K562 (cell line): ENCODE measurements around the gene CHCT1. TPM values are rescaled to one million over a fixed set of nuclear protein-coding genes. Genes with fewer than 3 reads are reported as not detected.
"Not testable (repeated sequence)": the region's sequence is repeated elsewhere in the genome, so short reads cannot be mapped to it uniquely, and the experiment has no call there.

Experiments
- ATAC-seq: fragments of 200-7000 bp; cut with Tn5 transposase; 3 replicates; pipeline ENCODE4 v1.9.1; 2020; ENCODE audit warnings: moderate library complexity
- BruUV-seq: library from RNA; stranded (reverse); fragments of 400-500 nt; replicated peaks from 2 replicates; lab custom pipeline; 2021; lab: Mats Ljungman, UMichigan
- CTCF ChIA-PET: fragments of 300-600 bp; formaldehyde crosslinking; extraction: SDS; loops from one replicate; lab custom pipeline; 2021; ENCODE audit warnings: low intra/inter-chr PET ratio; lab: Yijun Ruan, JAX
- POLR2A ChIA-PET: fragments of 300-600, 350-650 bp; sonication (Branson Sonifier 250); formaldehyde crosslinking; extraction: SDS; loops from one replicate; lab custom pipeline; 2021; ENCODE audit warnings: antibody characterized with exemption, inconsistent platforms; lab: Yijun Ruan, JAX
- DNase-seq, 4 experiments: peaks; one replicate each; pipeline versions ENCODE4 v3.0.0 to v3.0.0-alpha.2; 2011 to 2018; ENCODE audit warnings: low spot score in 3 of 4, mixed read lengths in 3 of 4; ENCODE audit errors: extremely low read depth in 1 of 4
- FAIRE-seq: peaks from 2 replicates; lab custom pipeline; 2011; peaks lifted over from hg19 to GRCh38; lab: Jason Lieb, UNC
- H2AFZ ChIP-seq: 2 replicates; pipeline ENCODE4 v1.6.0; 2011; ENCODE audit warnings: low read depth, low read length, control low read depth, inconsistent platforms
- H3K27ac ChIP-seq: fragments of 200-600 bp; 3 replicates; pipeline ENCODE4 v1.8.0; 2011; ENCODE audit warnings: low read depth, mild to moderate bottlenecking, control low read depth, inconsistent platforms, low read length, moderate library complexity, mixed read lengths; ENCODE audit errors: extremely low read depth
- H3K27me3 ChIP-seq, 2 experiments: fragments of 300-600 bp in 1 of 2; 2 replicates in 1 of 2; 3 replicates in 1 of 2; pipeline versions ENCODE4 v1.6.0 to v1.8.0; 2011; ENCODE audit warnings: inconsistent platforms in 2 of 2, low read length in 2 of 2, mild to moderate bottlenecking in 1 of 2, mixed read lengths in 1 of 2, moderate library complexity in 1 of 2; ENCODE audit not compliant: control insufficient read depth in 2 of 2, insufficient read depth in 2 of 2
- H3K36me3 ChIP-seq: fragments of 300-600 bp; 3 replicates; pipeline ENCODE4 v1.8.0; 2011; ENCODE audit warnings: mild to moderate bottlenecking, low read length, inconsistent platforms; ENCODE audit not compliant: control insufficient read depth, insufficient read depth
- H3K4me1 ChIP-seq, 2 experiments: fragments of 200-600 bp in 1 of 2; replicated peaks in 1 of 2; 2 replicates in 1 of 2; 3 replicates in 1 of 2; pipeline versions ENCODE4 v1.5.1 to v1.8.0; 2011; ENCODE audit warnings: inconsistent platforms in 2 of 2, low read length in 2 of 2, mild to moderate bottlenecking in 1 of 2, mixed read lengths in 1 of 2, moderate library complexity in 1 of 2; ENCODE audit not compliant: control insufficient read depth in 2 of 2, insufficient read depth in 2 of 2
- H3K4me2 ChIP-seq: 2 replicates; pipeline ENCODE4 v1.6.1; 2011; ENCODE audit warnings: low read length, control low read depth, inconsistent platforms, mixed read lengths; ENCODE audit not compliant: insufficient read depth
- H3K4me3 ChIP-seq: fragments of 200-600 bp; sonication (generic), shearing (Covaris generic); 2 replicates; pipeline ENCODE4 v1.5.1; 2016; ENCODE audit warnings: control low read depth, inconsistent platforms
- H3K79me2 ChIP-seq: fragments of 200-600 bp; 3 replicates; pipeline ENCODE4 v1.8.0; 2011; ENCODE audit warnings: low read length, inconsistent platforms; ENCODE audit not compliant: control insufficient read depth, insufficient read depth
- H3K9ac ChIP-seq, 2 experiments: 2 replicates each; pipeline versions ENCODE4 v1.6.0 to v1.6.1; 2011; ENCODE audit warnings: low read depth in 2 of 2, low read length in 2 of 2, control low read depth in 1 of 2, inconsistent platforms in 1 of 2, mild to moderate bottlenecking in 1 of 2, mixed read lengths in 1 of 2; ENCODE audit not compliant: insufficient read depth in 1 of 2
- H3K9me1 ChIP-seq: one replicate; pipeline ENCODE4 v1.6.0; 2011; ENCODE audit warnings: inconsistent platforms, mild to moderate bottlenecking, low read length, moderate library complexity; ENCODE audit not compliant: control insufficient read depth, insufficient read depth
- H3K9me3 ChIP-seq: replicated peaks from 2 replicates; pipeline ENCODE4 v1.5.1; 2011; ENCODE audit warnings: low read depth, low read length, inconsistent platforms; ENCODE audit not compliant: control insufficient read depth, insufficient read depth
- H4K20me1 ChIP-seq: replicated peaks from 2 replicates; pipeline ENCODE4 v1.6.1; 2011; ENCODE audit warnings: low read length, inconsistent platforms, mixed read lengths; ENCODE audit not compliant: control insufficient read depth, insufficient read depth
- ARID1B ChIP-seq: fragments of 450-650 bp; IDR thresholded peaks from 2 replicates; pipeline ENCODE4 v1.6.1; 2016; ENCODE audit warnings: antibody characterized with exemption, mild to moderate bottlenecking, inconsistent platforms
- BHLHE40 ChIP-seq: IDR thresholded peaks from 2 replicates; pipeline ENCODE4 v1.6.1; 2011; ENCODE audit warnings: low read length, improper control_type of control experiment
- CBFA2T2 ChIP-seq: fragments of 450-650 bp; conservative IDR thresholded peaks from 2 replicates; pipeline ENCODE4 v1.6.1; 2017; ENCODE audit warnings: mild to moderate bottlenecking
- CBFA2T3 ChIP-seq: fragments of 450-650 bp; IDR thresholded peaks from 2 replicates; pipeline ENCODE4 v1.6.1; 2017
- CHCHD3 ChIP-seq: fragments of 250-450 bp; sonication (Bioruptor Pico); IDR thresholded peaks from 2 replicates; pipeline ENCODE4 v2.1.2; 2022; ENCODE audit warnings: mild to moderate bottlenecking
- EP300 ChIP-seq: IDR thresholded peaks from 2 replicates; pipeline ENCODE4 v1.6.1; 2012; ENCODE audit warnings: low read length, improper control_type of control experiment
- HOXB6 ChIP-seq: fragments of 250-450 bp; sonication (Bioruptor Pico); IDR thresholded peaks from 2 replicates; pipeline ENCODE4 v1.5.1; 2022; ENCODE audit warnings: mild to moderate bottlenecking, borderline replicate concordance
- MCM3 ChIP-seq: fragments of 450-650 bp; IDR thresholded peaks from 2 replicates; pipeline ENCODE4 v1.6.1; 2016
- MED1 ChIP-seq: sonication (generic); formaldehyde crosslinking; IDR thresholded peaks from 2 replicates; pipeline ENCODE4 v1.8.1; 2023; ENCODE audit warnings: missing genetic modification reagents, borderline replicate concordance
- MEIS2 ChIP-seq: fragments of 450-650 bp; IDR thresholded peaks from 2 replicates; pipeline ENCODE4 v1.6.1; 2014; ENCODE audit warnings: mild to moderate bottlenecking; ENCODE audit not compliant: partially characterized antibody
- NR2F6 ChIP-seq: fragments of 450-650 bp; formaldehyde crosslinking; IDR thresholded peaks from 2 replicates; pipeline ENCODE4 v1.4.0; 2020; ENCODE audit warnings: mild to moderate bottlenecking
- RCOR1 ChIP-seq, 2 experiments: IDR thresholded peaks; 2 replicates each; pipeline ENCODE4 v1.6.1; 2012; ENCODE audit warnings: low read depth in 2 of 2, low read length in 2 of 2, borderline replicate concordance in 1 of 2, improper control_type of control experiment in 1 of 2
- XRCC5 ChIP-seq: fragments of 200-400 bp; formaldehyde crosslinking; IDR thresholded peaks from 2 replicates; pipeline ENCODE4 v1.6.1; 2017; ENCODE audit warnings: low read depth, mild to moderate bottlenecking, low read length
- ZBTB11 ChIP-seq, 3 experiments: fragments of 200-800 bp in 1 of 3; fragments of 250-450 bp in 1 of 3; fragments of 450-650 bp in 1 of 3; sonication (Bioruptor Pico) in 1 of 3; sonication (Bioruptor generic) in 1 of 3; formaldehyde crosslinking in 1 of 3; IDR thresholded peaks; 2 replicates each; pipeline versions ENCODE4 v1.6.1 to v1.8.0; 2016 to 2022; ENCODE audit warnings: mild to moderate bottlenecking in 2 of 3, missing genetic modification characterization in 2 of 3, missing compliant biosample characterization in 1 of 3, moderate library complexity in 1 of 3
- ZKSCAN8 ChIP-seq: fragments of 200-800 bp; sonication (Bioruptor generic); IDR thresholded peaks from 2 replicates; pipeline ENCODE4 v1.6.1; 2016; ENCODE audit warnings: missing genetic modification characterization, missing compliant biosample characterization
- ZNF668 ChIP-seq: fragments of 250-450 bp; sonication (Bioruptor Pico); IDR thresholded peaks from 2 replicates; pipeline ENCODE4 v1.8.0; 2022; ENCODE audit warnings: mild to moderate bottlenecking, inconsistent platforms
- ZNF699 ChIP-seq: fragments of 250-450 bp; sonication (Bioruptor Pico); IDR thresholded peaks from 2 replicates; pipeline ENCODE4 v1.8.0; 2021; ENCODE audit warnings: mild to moderate bottlenecking, moderate library complexity; ENCODE audit not compliant: insufficient replicate concordance
- WGBS: fragments of 100-300 bp; shearing (Covaris generic); methylation state at CpG from one replicate; pipeline ENCODE4 v1.1.6; 2016; ENCODE audit warnings: low coverage, mixed read lengths; ENCODE audit not compliant: insufficient coverage; ENCODE audit errors: missing lambda C conversion rate; 5-methylcytosine and 5-hydroxymethylcytosine counted together
- in situ Hi-C: fragments of 300-500 bp; cut with MboI; formaldehyde crosslinking; loops from 4 replicates; pipeline ENCODE4 v1.15.0; 2018; ENCODE audit warnings: inconsistent platforms, mixed read lengths
- intact Hi-C: fragments of 100-400 bp; cut with micrococcal nuclease; formaldehyde crosslinking; loops from 2 replicates; pipeline ENCODE4 v1.14.2; 2022
- polyA plus RNA-seq, 8 experiments: library from polyadenylated mRNA; depleted of rRNA in 4 of 8; stranded (reverse) in 5 of 8; unstranded in 3 of 8; fragments of >200 nt; fragmentation: Nextera tagmentation in 2 of 8; fragmentation: Illumina TruSeq in 1 of 8; extraction: Ambion mirVana in 2 of 8; extraction: Trizol in 1 of 8; gene quantifications; 2 replicates each; pipeline versions ENCODE4 v1.2.1 to v1.2.3, GENCODE V29; 2011 to 2014; ENCODE audit warnings: inconsistent platforms in 1 of 8, missing spikeins in 1 of 8
- total RNA-seq, 7 experiments: library from RNA; depleted of rRNA in 6 of 7; stranded (reverse); fragments of >200 nt in 6 of 7; fragmentation: Illumina TruSeq in 2 of 7; extraction: Trizol in 2 of 7; gene quantifications; 2 replicates each; pipeline versions ENCODE4 v1.2.1 to v1.2.3, GENCODE V29; 2011 to 2021; ENCODE audit warnings: low replicate concordance in 1 of 7
- TF ChIP-seq, protein P1 (sequence below): fragments of 450-650 bp; IDR thresholded peaks from 2 replicates; pipeline ENCODE4 v1.6.1; 2017; ENCODE audit warnings: antibody characterized with exemption

Gene CHCT1
- total and polyA plus RNA-seq, 9 of the 15 experiments (the other 6 are each of a cell fraction or from before 2014, with no cell fraction given), result not detected

GRCh38 chr17:60383379-60383778, 38.9 kb upstream of the CHCT1 start (continued):
- TF ChIP-seq NR2F6 (no peak), CBFA2T2 (no peak), ZNF699 (CRISPR knock-in tag) (no peak), ZNF668 (CRISPR knock-in tag) (no peak), HOXB6 (no peak), EP300 (peak; percentile 36; the same call in 1 of the 2 replicates), CBFA2T3 (peak; percentile 40), ZKSCAN8 (CRISPR knock-in tag) (no peak), MEIS2 (peak; percentile 6), MCM3 (no peak), ZBTB11 (CRISPR knock-in tag; IDR thresholded peaks at IDR 0.05) (peak in 1 of 3 experiments; percentile 73; a peak in 1 of 6 replicates), BHLHE40 (peak; percentile 38; the same call in 1 of the 2 replicates), MED1 (CRISPR knock-in tag) (no peak), RCOR1 (IDR thresholded peaks at IDR 0.05; ENCODE audit: borderline replicate concordance in 1 of 2, low read depth in 2 of 2, low read length in 2 of 2) (peak in 1 of 2 experiments; percentile 53; a peak in 1 of 4 replicates), CHCHD3 (no peak), XRCC5 (no peak), ARID1B (peak; percentile 36; the same call in 1 of the 2 replicates)
- TF ChIP-seq, protein P1, sequence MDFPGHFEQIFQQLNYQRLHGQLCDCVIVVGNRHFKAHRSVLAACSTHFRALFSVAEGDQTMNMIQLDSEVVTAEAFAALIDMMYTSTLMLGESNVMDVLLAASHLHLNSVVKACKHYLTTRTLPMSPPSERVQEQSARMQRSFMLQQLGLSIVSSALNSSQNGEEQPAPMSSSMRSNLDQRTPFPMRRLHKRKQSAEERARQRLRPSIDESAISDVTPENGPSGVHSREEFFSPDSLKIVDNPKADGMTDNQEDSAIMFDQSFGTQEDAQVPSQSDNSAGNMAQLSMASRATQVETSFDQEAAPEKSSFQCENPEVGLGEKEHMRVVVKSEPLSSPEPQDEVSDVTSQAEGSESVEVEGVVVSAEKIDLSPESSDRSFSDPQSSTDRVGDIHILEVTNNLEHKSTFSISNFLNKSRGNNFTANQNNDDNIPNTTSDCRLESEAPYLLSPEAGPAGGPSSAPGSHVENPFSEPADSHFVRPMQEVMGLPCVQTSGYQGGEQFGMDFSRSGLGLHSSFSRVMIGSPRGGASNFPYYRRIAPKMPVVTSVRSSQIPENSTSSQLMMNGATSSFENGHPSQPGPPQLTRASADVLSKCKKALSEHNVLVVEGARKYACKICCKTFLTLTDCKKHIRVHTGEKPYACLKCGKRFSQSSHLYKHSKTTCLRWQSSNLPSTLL, result no peak

DNA sequence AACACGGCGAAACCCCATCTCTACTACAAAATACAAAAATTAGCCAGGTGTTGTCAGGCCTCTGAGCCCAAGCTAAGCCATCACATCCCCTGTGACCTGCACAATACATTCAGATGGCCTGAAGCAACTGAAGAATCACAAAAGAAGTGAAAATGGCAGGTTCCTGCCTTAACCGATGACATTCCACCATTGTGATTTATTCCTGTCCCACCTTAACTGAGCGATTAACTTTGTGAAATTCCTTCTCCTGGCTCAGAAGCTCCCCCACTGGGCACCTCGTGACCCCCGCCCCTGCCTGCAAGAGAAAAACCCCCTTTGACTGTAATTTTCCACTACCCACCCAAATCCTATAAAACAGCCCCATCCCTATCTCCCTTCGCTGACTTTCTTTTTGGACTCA, 37.4 kb upstream of the CHCT1 start:
- intact Hi-C loops, in situ Hi-C loops, H3K27me3 ChIP-seq, FAIRE-seq, CTCF ChIA-PET, POLR2A ChIA-PET, H3K9me1 ChIP-seq, H3K9ac ChIP-seq, H3K4me2 ChIP-seq, ATAC-seq, H4K20me1 ChIP-seq, H3K9me3 ChIP-seq, DNase-seq, H3K4me3 ChIP-seq, BruUV-seq, H2AFZ ChIP-seq, H3K27ac ChIP-seq: not testable (repeated sequence)
- WGBS, result 87% methylated on average over 7 of the region's 7 CpGs
- peaks cover 15% of the 10 kb centered on the region; the same call in 2 of the 3 replicates for H3K36me3 ChIP-seq
- peaks cover 13 to 40% of the 10 kb centered on the region in 2 experiments for H3K4me1 ChIP-seq
- H3K79me2 ChIP-seq, result peaks cover 99% of the 10 kb centered on the region
